ENCODE data around the gene CMPK2. TPM values are rescaled to one million over a fixed set of nuclear protein-coding genes. Genes with fewer than 3 reads are reported as not detected.
A peak's percentile ranks its signal among the peaks of the same experiment; 100 is the strongest.

CMPK2 gene
- total and polyA plus RNA-seq, 10 of the 15 experiments (the other 5 are each of a cell fraction or from before 2014, with no cell fraction given): 0.50 to 5.6 (median 3.2) TPM

DNA sequence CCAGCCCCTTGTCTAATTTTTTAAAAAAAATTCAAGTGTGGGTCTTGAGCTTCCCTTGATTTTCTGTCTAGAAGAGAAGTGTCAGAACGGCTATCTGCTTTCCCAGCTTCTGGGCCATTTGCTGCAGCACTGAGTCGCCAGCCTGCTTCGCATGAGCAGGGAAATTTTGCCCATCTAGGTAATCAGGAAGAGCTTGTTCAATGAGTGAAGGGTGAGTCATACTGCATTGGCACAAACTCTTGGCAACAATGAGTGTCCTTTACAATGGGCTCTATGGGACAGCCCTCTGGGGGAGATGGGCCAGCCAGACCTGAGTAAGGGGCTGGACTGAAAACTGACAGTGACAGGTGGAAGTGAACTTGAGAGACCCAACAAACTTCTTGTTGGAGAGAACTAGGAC lies 49.1 kb upstream of the CMPK2 start:
- peaks cover 18% of the 10 kb centered on the region for H3K4me1 ChIP-seq (ENCODE audit: control insufficient read depth, insufficient read depth, low read length)
- ChIA-PET RAD21 (ENCODE audit: unreplicated experiment) (interaction anchor here (0.7 to 1.3 kb wide), 3 partner anchors 18 to 129 kb away, joined by 3 to 4 read pairs (median 3); no protein-coding TSS in a partner anchor), CTCF (interaction anchor here (0.7 to 3.3 kb wide), 8 partner anchors 13 to 1662 kb away, joined by 3 to 50 read pairs (median 5); no protein-coding TSS in a partner anchor), SMC1A (ENCODE audit: uncharacterized antibody, unreplicated experiment) (interaction anchor here (1.2 to 3.2 kb wide), 4 partner anchors 18 to 129 kb away, joined by 3 to 15 read pairs (median 4); no protein-coding TSS in a partner anchor), POLR2A (interaction anchor here (1.0 kb wide), 1 partner anchor 35 kb away, joined by 3 read pairs; no protein-coding TSS in a partner anchor)
- ATAC-seq (no peak), DNase-seq (ENCODE audit: low read depth, low spot score) (no peak), FAIRE-seq (no peak)
- no peaks in the 10 kb centered on the region for H3K79me2 ChIP-seq (ENCODE audit: control insufficient read depth, insufficient read depth, low read length)
- intact Hi-C loops (cut with micrococcal nuclease; ENCODE audit: unreplicated experiment): no loop called here
- BruUV-seq (replicated peaks): no TSS peak
- H3K9me3 ChIP-seq (replicated peaks; ENCODE audit: control insufficient read depth, insufficient read depth, low read length): peaks cover 3% of the 10 kb centered on the region; the same call in 2 of the 3 replicates
- H3K4me3 ChIP-seq: no peak overlapping the region
- no peaks in the 10 kb centered on the region for H3K36me3 ChIP-seq (ENCODE audit: control insufficient read depth in 2 of 2, insufficient read depth in 2 of 2, low read length in 1 of 2)
- no peaks in the 10 kb centered on the region for H4K20me1 ChIP-seq (ENCODE audit: control insufficient read depth, insufficient read depth)
- H3K9ac ChIP-seq (ENCODE audit: control insufficient read depth, insufficient read depth, low read length): no peak overlapping the region
- H3K27ac ChIP-seq (ENCODE audit: control insufficient read depth, insufficient read depth): no peak overlapping the region
- H3K27me3 ChIP-seq (replicated peaks in 1 of 2; ENCODE audit: control insufficient read depth in 2 of 2, insufficient read depth in 2 of 2, low read length in 1 of 2): no peaks in the 10 kb centered on the region
- in situ Hi-C loops (cut with MboI): no loop called here
- H2AFZ ChIP-seq (ENCODE audit: control insufficient read depth, low read depth, low read length): no peak overlapping the region
- 63% methylated on average over 3 of the region's 3 CpGs for WGBS (ENCODE audit: insufficient coverage, insufficient replicate concordance, low lambda C conversion rate, missing lambda C conversion rate)
- no peak overlapping the region for H3K4me2 ChIP-seq (ENCODE audit: control insufficient read depth, insufficient read depth)
- TF ChIP-seq, protein P1, sequence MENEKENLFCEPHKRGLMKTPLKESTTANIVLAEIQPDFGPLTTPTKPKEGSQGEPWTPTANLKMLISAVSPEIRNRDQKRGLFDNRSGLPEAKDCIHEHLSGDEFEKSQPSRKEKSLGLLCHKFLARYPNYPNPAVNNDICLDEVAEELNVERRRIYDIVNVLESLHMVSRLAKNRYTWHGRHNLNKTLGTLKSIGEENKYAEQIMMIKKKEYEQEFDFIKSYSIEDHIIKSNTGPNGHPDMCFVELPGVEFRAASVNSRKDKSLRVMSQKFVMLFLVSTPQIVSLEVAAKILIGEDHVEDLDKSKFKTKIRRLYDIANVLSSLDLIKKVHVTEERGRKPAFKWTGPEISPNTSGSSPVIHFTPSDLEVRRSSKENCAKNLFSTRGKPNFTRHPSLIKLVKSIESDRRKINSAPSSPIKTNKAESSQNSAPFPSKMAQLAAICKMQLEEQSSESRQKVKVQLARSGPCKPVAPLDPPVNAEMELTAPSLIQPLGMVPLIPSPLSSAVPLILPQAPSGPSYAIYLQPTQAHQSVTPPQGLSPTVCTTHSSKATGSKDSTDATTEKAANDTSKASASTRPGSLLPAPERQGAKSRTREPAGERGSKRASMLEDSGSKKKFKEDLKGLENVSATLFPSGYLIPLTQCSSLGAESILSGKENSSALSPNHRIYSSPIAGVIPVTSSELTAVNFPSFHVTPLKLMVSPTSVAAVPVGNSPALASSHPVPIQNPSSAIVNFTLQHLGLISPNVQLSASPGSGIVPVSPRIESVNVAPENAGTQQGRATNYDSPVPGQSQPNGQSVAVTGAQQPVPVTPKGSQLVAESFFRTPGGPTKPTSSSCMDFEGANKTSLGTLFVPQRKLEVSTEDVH (IDR thresholded peaks at IDR 0.05; ENCODE audit: low read depth, partially characterized antibody): no peak
- TF ChIP-seq SMC3 (IDR thresholded peaks at IDR 0.05; ENCODE audit: borderline replicate concordance, low read length) (no peak), PBX3 (IDR thresholded peaks at IDR 0.05; ENCODE audit: insufficient replicate concordance, low read depth, low read length) (peak; percentile 24), SREBF1 (IDR thresholded peaks at IDR 0.05; ENCODE audit: low read length) (no peak), SIX5 (IDR thresholded peaks at IDR 0.05; ENCODE audit: low read depth, low read length, severe bottlenecking) (no peak), BCL3 (IDR thresholded peaks at IDR 0.05; ENCODE audit: borderline replicate concordance, insufficient read depth, low read depth, low read length, poor library complexity, severe bottlenecking) (peak; percentile 72), ZNF622 (IDR thresholded peaks at IDR 0.05) (no peak), CBX3 (IDR thresholded peaks at IDR 0.05; ENCODE audit: borderline replicate concordance, low read depth) (no peak), EZH2 (IDR thresholded peaks at IDR 0.05; ENCODE audit: borderline replicate concordance, control insufficient read depth, low read depth, low read length) (no peak), BCLAF1 (IDR thresholded peaks at IDR 0.05) (no peak)
- TF ChIP-seq, protein P2, sequence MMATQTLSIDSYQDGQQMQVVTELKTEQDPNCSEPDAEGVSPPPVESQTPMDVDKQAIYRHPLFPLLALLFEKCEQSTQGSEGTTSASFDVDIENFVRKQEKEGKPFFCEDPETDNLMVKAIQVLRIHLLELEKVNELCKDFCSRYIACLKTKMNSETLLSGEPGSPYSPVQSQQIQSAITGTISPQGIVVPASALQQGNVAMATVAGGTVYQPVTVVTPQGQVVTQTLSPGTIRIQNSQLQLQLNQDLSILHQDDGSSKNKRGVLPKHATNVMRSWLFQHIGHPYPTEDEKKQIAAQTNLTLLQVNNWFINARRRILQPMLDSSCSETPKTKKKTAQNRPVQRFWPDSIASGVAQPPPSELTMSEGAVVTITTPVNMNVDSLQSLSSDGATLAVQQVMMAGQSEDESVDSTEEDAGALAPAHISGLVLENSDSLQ (IDR thresholded peaks at IDR 0.05): no peak
- TF ChIP-seq, protein P3, sequence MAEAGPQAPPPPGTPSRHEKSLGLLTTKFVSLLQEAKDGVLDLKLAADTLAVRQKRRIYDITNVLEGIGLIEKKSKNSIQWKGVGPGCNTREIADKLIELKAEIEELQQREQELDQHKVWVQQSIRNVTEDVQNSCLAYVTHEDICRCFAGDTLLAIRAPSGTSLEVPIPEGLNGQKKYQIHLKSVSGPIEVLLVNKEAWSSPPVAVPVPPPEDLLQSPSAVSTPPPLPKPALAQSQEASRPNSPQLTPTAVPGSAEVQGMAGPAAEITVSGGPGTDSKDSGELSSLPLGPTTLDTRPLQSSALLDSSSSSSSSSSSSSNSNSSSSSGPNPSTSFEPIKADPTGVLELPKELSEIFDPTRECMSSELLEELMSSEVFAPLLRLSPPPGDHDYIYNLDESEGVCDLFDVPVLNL (IDR thresholded peaks at IDR 0.05; ENCODE audit: low read depth, low read length): no peak

Data from GM12878 (cell line).